Calu3 (cell line): ENCODE data around the gene MAB21L1. TPM values are rescaled to one million over a fixed set of nuclear protein-coding genes. Genes with fewer than 3 reads are reported as not detected.

Source experiments
- BruUV-seq: library from RNA; stranded (reverse); fragments of 400-500 nt; replicated peaks from 2 replicates; lab custom pipeline; 2021; lab: Mats Ljungman, UMichigan
- CTCF ChIA-PET: fragments of 300-600 bp; sonication (Branson Sonifier 250); formaldehyde crosslinking; loops from one replicate; lab custom pipeline; 2022; ENCODE audit warnings: antibody characterized with exemption; lab: Charles Lee
- DNase-seq: peaks from one replicate; pipeline ENCODE4 v3.0.0; 2022
- H3K27ac Mint-ChIP-seq: one replicate; pipeline ENCODE4 v1.8.0; 2022; ENCODE audit warnings: mixed read lengths; ENCODE audit not compliant: unreplicated experiment
- H3K27me3 Mint-ChIP-seq: one replicate; pipeline ENCODE4 v1.8.0; 2022; ENCODE audit warnings: mixed read lengths; ENCODE audit not compliant: unreplicated experiment
- H3K36me3 Mint-ChIP-seq: one replicate; pipeline ENCODE4 v1.8.0; 2022; ENCODE audit warnings: mild to moderate bottlenecking, moderate library complexity, mixed read lengths; ENCODE audit not compliant: insufficient read depth, unreplicated experiment
- H3K4me1 Mint-ChIP-seq: one replicate; pipeline ENCODE4 v1.8.0; 2022; ENCODE audit warnings: mild to moderate bottlenecking, low read depth, mixed read lengths; ENCODE audit not compliant: unreplicated experiment
- H3K4me3 Mint-ChIP-seq: one replicate; pipeline ENCODE4 v1.8.0; 2022; ENCODE audit warnings: mild to moderate bottlenecking, low read depth, moderate library complexity, mixed read lengths; ENCODE audit not compliant: unreplicated experiment
- H3K9me3 Mint-ChIP-seq: one replicate; pipeline ENCODE4 v1.8.0; 2022; ENCODE audit warnings: low read depth, mixed read lengths; ENCODE audit not compliant: unreplicated experiment
- intact Hi-C: fragments of 100-400 bp; cut with micrococcal nuclease; formaldehyde crosslinking; loops from one replicate; pipeline ENCODE4 v1.10.0; 2022; ENCODE audit not compliant: unreplicated experiment
- total RNA-seq: library from RNA; stranded (reverse); gene quantifications from 2 replicates; pipeline ENCODE4 v1.2.3, GENCODE V29; 2022
- TF ChIP-seq, protein P1 (sequence below): fragments of 200-600 bp; IDR thresholded peaks from one replicate; pipeline ENCODE4 v1.8.0; 2022; ENCODE audit warnings: antibody characterized with exemption; ENCODE audit not compliant: unreplicated experiment

The MAB21L1 gene
- total RNA-seq, 1 experiment from 2014 or later = not detected

DNA sequence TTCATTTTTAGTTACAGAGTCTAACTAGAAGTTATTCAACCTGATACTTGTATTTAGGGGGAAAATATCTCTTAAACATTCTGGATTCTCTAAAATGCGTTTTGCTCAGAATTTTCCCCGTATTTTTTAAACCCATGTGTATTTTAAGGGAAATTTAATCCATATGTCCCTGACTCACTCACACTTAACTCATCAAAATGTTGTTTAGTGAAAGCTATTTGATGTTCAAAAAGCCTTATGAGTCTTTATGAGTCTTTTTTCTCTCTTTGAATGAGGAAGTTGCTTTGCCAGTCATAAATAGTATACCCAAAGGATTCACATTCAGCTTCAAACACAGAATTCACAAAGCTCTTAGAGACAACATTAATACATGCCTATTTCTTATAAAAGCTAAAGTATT, 16.4 kb downstream of the MAB21L1 start:
- DNase-seq = no peak
- no peaks in the 10 kb centered on the region for H3K27me3 Mint-ChIP-seq
- H3K9me3 Mint-ChIP-seq = no peaks in the 10 kb centered on the region
- H3K4me1 Mint-ChIP-seq = no peaks in the 10 kb centered on the region
- H3K4me3 Mint-ChIP-seq = no peak overlapping the region
- intact Hi-C loops = no loop called here
- CTCF ChIA-PET = interaction anchor here (0.7 kb wide), 1 partner anchor 395 kb away, joined by 4 read pairs; no protein-coding TSS in a partner anchor
- H3K27ac Mint-ChIP-seq = no peak overlapping the region
- TF ChIP-seq, protein P1, sequence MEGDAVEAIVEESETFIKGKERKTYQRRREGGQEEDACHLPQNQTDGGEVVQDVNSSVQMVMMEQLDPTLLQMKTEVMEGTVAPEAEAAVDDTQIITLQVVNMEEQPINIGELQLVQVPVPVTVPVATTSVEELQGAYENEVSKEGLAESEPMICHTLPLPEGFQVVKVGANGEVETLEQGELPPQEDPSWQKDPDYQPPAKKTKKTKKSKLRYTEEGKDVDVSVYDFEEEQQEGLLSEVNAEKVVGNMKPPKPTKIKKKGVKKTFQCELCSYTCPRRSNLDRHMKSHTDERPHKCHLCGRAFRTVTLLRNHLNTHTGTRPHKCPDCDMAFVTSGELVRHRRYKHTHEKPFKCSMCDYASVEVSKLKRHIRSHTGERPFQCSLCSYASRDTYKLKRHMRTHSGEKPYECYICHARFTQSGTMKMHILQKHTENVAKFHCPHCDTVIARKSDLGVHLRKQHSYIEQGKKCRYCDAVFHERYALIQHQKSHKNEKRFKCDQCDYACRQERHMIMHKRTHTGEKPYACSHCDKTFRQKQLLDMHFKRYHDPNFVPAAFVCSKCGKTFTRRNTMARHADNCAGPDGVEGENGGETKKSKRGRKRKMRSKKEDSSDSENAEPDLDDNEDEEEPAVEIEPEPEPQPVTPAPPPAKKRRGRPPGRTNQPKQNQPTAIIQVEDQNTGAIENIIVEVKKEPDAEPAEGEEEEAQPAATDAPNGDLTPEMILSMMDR = no peak
- H3K36me3 Mint-ChIP-seq = no peaks in the 10 kb centered on the region
- BruUV-seq = no TSS peak

DNA sequence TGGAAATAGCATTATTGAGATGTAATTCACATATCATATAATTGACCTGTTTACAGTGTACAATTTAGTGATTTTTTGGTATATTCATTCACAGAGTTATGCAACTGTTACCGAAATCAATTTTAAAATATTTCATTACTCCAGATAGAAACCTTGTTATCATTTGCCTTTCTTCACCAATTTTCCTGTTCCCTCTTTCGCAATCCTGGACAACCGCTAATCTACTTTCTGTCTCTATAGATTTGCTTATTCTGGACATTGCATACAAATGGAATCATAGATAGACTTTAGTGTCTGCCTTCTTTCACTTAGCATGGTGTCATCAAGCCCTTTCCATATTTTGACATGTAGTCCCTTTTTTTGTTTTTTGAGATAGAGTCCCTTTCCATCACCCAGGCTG, 19.2 kb downstream of the MAB21L1 start:
- no peak for DNase-seq
- H3K4me1 Mint-ChIP-seq = no peaks in the 10 kb centered on the region
- H3K4me3 Mint-ChIP-seq = no peak overlapping the region
- H3K36me3 Mint-ChIP-seq = no peaks in the 10 kb centered on the region
- TF ChIP-seq, protein P1 = no peak
- no peaks in the 10 kb centered on the region for H3K27me3 Mint-ChIP-seq
- intact Hi-C loops = no loop called here
- no peaks in the 10 kb centered on the region for H3K9me3 Mint-ChIP-seq
- no TSS peak for BruUV-seq
- no peak overlapping the region for H3K27ac Mint-ChIP-seq
- CTCF ChIA-PET = no interaction called here

DNA sequence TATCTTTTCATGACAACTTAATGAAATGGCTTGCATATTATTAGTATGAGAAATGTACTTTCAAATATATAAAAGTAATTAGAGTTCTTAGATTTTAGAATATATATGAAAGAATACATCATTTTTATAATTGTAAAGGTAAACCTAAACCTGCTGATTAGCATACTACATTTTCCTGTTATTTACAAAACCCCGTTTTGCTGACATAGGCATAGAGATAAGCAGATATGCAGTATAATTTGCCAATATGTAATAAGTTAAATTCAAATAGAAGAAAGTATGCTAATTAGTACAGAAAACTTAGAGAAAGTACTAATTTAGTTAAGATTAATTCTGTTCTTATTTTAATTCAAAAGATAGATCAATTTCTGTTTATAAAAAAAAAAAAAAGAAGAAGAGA, 21.5 kb downstream of the MAB21L1 start:
- BruUV-seq = no TSS peak
- intact Hi-C loops = no loop called here
- no peak overlapping the region for H3K27ac Mint-ChIP-seq
- no peak for DNase-seq
- no peaks in the 10 kb centered on the region for H3K36me3 Mint-ChIP-seq
- CTCF ChIA-PET = no interaction called here
- H3K9me3 Mint-ChIP-seq = no peaks in the 10 kb centered on the region
- H3K4me1 Mint-ChIP-seq = no peaks in the 10 kb centered on the region
- H3K27me3 Mint-ChIP-seq = no peaks in the 10 kb centered on the region
- no peak overlapping the region for H3K4me3 Mint-ChIP-seq
- TF ChIP-seq, protein P1 = no peak

DNA sequence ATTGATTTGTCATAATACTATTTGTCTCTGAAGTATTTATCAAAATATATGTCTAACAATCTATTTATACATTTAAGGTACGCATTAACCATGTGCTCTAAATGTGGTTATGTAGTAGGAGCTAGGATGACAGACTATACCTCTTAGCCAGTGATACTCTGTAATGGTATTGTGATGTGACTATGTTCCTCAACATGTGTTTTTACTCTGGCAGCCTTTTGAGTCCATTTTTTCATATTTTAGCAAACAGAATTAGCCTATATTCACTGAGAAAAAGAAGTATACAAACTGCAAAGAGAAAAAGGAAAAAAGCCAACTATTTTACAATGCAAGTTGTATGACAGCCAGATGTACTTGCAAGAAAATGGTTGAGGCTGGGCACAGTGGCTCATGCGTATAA, 26.7 kb downstream of the MAB21L1 start:
- TF ChIP-seq, protein P1 = no peak
- no peak overlapping the region for H3K4me3 Mint-ChIP-seq
- H3K9me3 Mint-ChIP-seq = no peaks in the 10 kb centered on the region
- no peak for DNase-seq
- CTCF ChIA-PET = no interaction called here
- intact Hi-C loops = no loop called here
- no peaks in the 10 kb centered on the region for H3K36me3 Mint-ChIP-seq
- BruUV-seq = no TSS peak
- no peak overlapping the region for H3K27ac Mint-ChIP-seq
- H3K27me3 Mint-ChIP-seq = no peaks in the 10 kb centered on the region
- no peaks in the 10 kb centered on the region for H3K4me1 Mint-ChIP-seq
